BLaER1 (cell line): Measurements from ENCODE around the gene PDGFD.

Experiments
- H3K27ac ChIP-seq: shearing (Covaris generic); formaldehyde crosslinking; 2 replicates; pipeline ENCODE4 v1.8.1; 2022
- H3K27me3 ChIP-seq: shearing (Covaris generic); formaldehyde crosslinking; 2 replicates; pipeline ENCODE4 v1.8.1; 2022
- H3K36me3 ChIP-seq: shearing (Covaris generic); formaldehyde crosslinking; 2 replicates; pipeline ENCODE4 v1.8.1; 2022
- H3K4me1 ChIP-seq: shearing (Covaris generic); formaldehyde crosslinking; 2 replicates; pipeline ENCODE4 v1.8.1; 2022
- H3K4me2 ChIP-seq: shearing (Covaris generic); formaldehyde crosslinking; 2 replicates; pipeline ENCODE4 v1.8.1; 2022
- H3K4me3 ChIP-seq: shearing (Covaris generic); formaldehyde crosslinking; 2 replicates; pipeline ENCODE4 v1.8.1; 2022
- H3K9ac ChIP-seq: shearing (Covaris generic); formaldehyde crosslinking; 2 replicates; pipeline ENCODE4 v1.8.1; 2022
- H3K9me3 ChIP-seq: shearing (Covaris generic); formaldehyde crosslinking; 2 replicates; pipeline ENCODE4 v1.8.1; 2022
- H4K20me1 ChIP-seq: shearing (Covaris generic); formaldehyde crosslinking; 2 replicates; pipeline ENCODE4 v1.8.1; 2022
- Cebpa-rat ChIP-seq: shearing (Covaris generic); IDR thresholded peaks from 2 replicates; pipeline ENCODE4 v1.8.1; 2022

PDGFD gene

GRCh38 chr11:103887001-103887658 lies 276.8 kb downstream of the PDGFD start:
- Histone ChIP-seq H3K9ac (no peak overlapping the region), H3K4me2 (peak overlapping the region; percentile 80), H3K4me1 (peaks cover 40% of the 10 kb centered on the region), H3K36me3 (no peaks in the 10 kb centered on the region), H3K27ac (peak overlapping the region; percentile 28), H3K27me3 (no peaks in the 10 kb centered on the region), H3K9me3 (peaks cover 8% of the 10 kb centered on the region), H4K20me1 (no peaks in the 10 kb centered on the region), H3K4me3 (no peak overlapping the region)
- TF ChIP-seq Cebpa-rat: no peak

GRCh38 chr11:103883856-103884255 lies 280.1 kb downstream of the PDGFD start:
- Histone ChIP-seq H3K4me1 (peaks cover 51% of the 10 kb centered on the region), H3K9me3 (no peaks in the 10 kb centered on the region), H3K9ac (no peak overlapping the region), H3K27me3 (no peaks in the 10 kb centered on the region), H4K20me1 (no peaks in the 10 kb centered on the region), H3K4me3 (no peak overlapping the region), H3K4me2 (no peak overlapping the region), H3K27ac (no peak overlapping the region), H3K36me3 (no peaks in the 10 kb centered on the region)
- TF ChIP-seq Cebpa-rat: no peak

- Histone ChIP-seq H3K27ac (no peak overlapping the region), H3K4me2 (no peak overlapping the region), H3K36me3 (no peaks in the 10 kb centered on the region), H4K20me1 (no peaks in the 10 kb centered on the region), H3K4me1 (peaks cover 51% of the 10 kb centered on the region), H3K4me3 (no peak overlapping the region), H3K27me3 (no peaks in the 10 kb centered on the region), H3K9ac (no peak overlapping the region), H3K9me3 (no peaks in the 10 kb centered on the region)
- no peak for TF ChIP-seq Cebpa-rat
These were observed 280.7 kb downstream of the PDGFD start for GRCh38 chr11:103883291-103883690.

GRCh38 chr11:103881584-103881983 lies 282.4 kb downstream of the PDGFD start:
- Histone ChIP-seq H3K36me3 (no peaks in the 10 kb centered on the region), H3K9ac (no peak overlapping the region), H3K27ac (no peak overlapping the region), H3K4me3 (no peak overlapping the region), H4K20me1 (no peaks in the 10 kb centered on the region), H3K4me2 (peak overlapping the region; percentile 49; the same call in 1 of the 2 replicates), H3K4me1 (peaks cover 35% of the 10 kb centered on the region), H3K9me3 (peaks cover 9% of the 10 kb centered on the region; the same call in 1 of the 2 replicates), H3K27me3 (no peaks in the 10 kb centered on the region)
- TF ChIP-seq Cebpa-rat: no peak

GRCh38 chr11:103880968-103881367 lies 283.0 kb downstream of the PDGFD start:
- TF ChIP-seq Cebpa-rat: no peak
- no peaks in the 10 kb centered on the region for H4K20me1 ChIP-seq
- H3K4me3 ChIP-seq: no peak overlapping the region
- H3K27me3 ChIP-seq: no peaks in the 10 kb centered on the region
- H3K36me3 ChIP-seq: no peaks in the 10 kb centered on the region
- peak overlapping the region; percentile 49 for H3K4me2 ChIP-seq
- no peak overlapping the region for H3K27ac ChIP-seq
- peaks cover 9% of the 10 kb centered on the region; the same call in 1 of the 2 replicates for H3K9me3 ChIP-seq
- H3K9ac ChIP-seq: no peak overlapping the region
- peaks cover 35% of the 10 kb centered on the region for H3K4me1 ChIP-seq

- H3K27me3 ChIP-seq: no peaks in the 10 kb centered on the region
- no peak for TF ChIP-seq Cebpa-rat
- no peak overlapping the region for H3K4me3 ChIP-seq
- H3K27ac ChIP-seq: no peak overlapping the region
- peaks cover 30% of the 10 kb centered on the region for H3K4me1 ChIP-seq
- H3K4me2 ChIP-seq: no peak overlapping the region
- H3K36me3 ChIP-seq: no peaks in the 10 kb centered on the region
- peaks cover 9% of the 10 kb centered on the region; the same call in 1 of the 2 replicates for H3K9me3 ChIP-seq
- no peaks in the 10 kb centered on the region for H4K20me1 ChIP-seq
- no peak overlapping the region for H3K9ac ChIP-seq
These were observed 285.3 kb downstream of the PDGFD start for GRCh38 chr11:103878646-103879045.

- Histone ChIP-seq H4K20me1 (no peaks in the 10 kb centered on the region), H3K36me3 (no peaks in the 10 kb centered on the region), H3K4me1 (peaks cover 40% of the 10 kb centered on the region), H3K9ac (no peak overlapping the region), H3K27me3 (no peaks in the 10 kb centered on the region), H3K4me3 (no peak overlapping the region), H3K27ac (no peak overlapping the region), H3K4me2 (no peak overlapping the region), H3K9me3 (peaks cover 9% of the 10 kb centered on the region; the same call in 1 of the 2 replicates)
- TF ChIP-seq Cebpa-rat: no peak
These were observed 286.7 kb downstream of the PDGFD start for GRCh38 chr11:103877221-103877620.

- no peaks in the 10 kb centered on the region for H3K36me3 ChIP-seq
- no peak overlapping the region for H3K9ac ChIP-seq
- H3K27ac ChIP-seq: no peak overlapping the region
- TF ChIP-seq Cebpa-rat: no peak
- peak overlapping the region; percentile 58 for H3K4me2 ChIP-seq
- H3K4me3 ChIP-seq: no peak overlapping the region
- peaks cover 9% of the 10 kb centered on the region; the same call in 1 of the 2 replicates for H3K9me3 ChIP-seq
- H3K4me1 ChIP-seq: peaks cover 47% of the 10 kb centered on the region
- no peaks in the 10 kb centered on the region for H4K20me1 ChIP-seq
- no peaks in the 10 kb centered on the region for H3K27me3 ChIP-seq
These were observed 288.0 kb downstream of the PDGFD start for GRCh38 chr11:103875855-103876510.

GRCh38 chr11:103872748-103873147 lies 291.2 kb downstream of the PDGFD start:
- H3K36me3 ChIP-seq: no peaks in the 10 kb centered on the region
- H4K20me1 ChIP-seq: no peaks in the 10 kb centered on the region
- H3K27me3 ChIP-seq: no peaks in the 10 kb centered on the region
- peak overlapping the region; percentile 68 for H3K4me2 ChIP-seq
- H3K9ac ChIP-seq: no peak overlapping the region
- peaks cover 55% of the 10 kb centered on the region for H3K4me1 ChIP-seq
- H3K27ac ChIP-seq: no peak overlapping the region
- no peak for TF ChIP-seq Cebpa-rat
- no peak overlapping the region for H3K4me3 ChIP-seq
- peaks cover 5% of the 10 kb centered on the region; the same call in 1 of the 2 replicates for H3K9me3 ChIP-seq

GRCh38 chr11:103871923-103872551 lies 291.9 kb downstream of the PDGFD start:
- H3K27me3 ChIP-seq: no peaks in the 10 kb centered on the region
- H3K4me3 ChIP-seq: no peak overlapping the region
- H3K27ac ChIP-seq: no peak overlapping the region
- no peak overlapping the region for H3K9ac ChIP-seq
- no peaks in the 10 kb centered on the region for H3K9me3 ChIP-seq
- no peaks in the 10 kb centered on the region for H3K36me3 ChIP-seq
- TF ChIP-seq Cebpa-rat: no peak
- no peaks in the 10 kb centered on the region for H4K20me1 ChIP-seq
- H3K4me1 ChIP-seq: peaks cover 55% of the 10 kb centered on the region
- H3K4me2 ChIP-seq: peak overlapping the region; percentile 68
